A204.1 (cell line): ENCODE data around the gene GPAM.
"Not testable (repeated sequence)": the region's sequence is repeated elsewhere in the genome, so short reads cannot be mapped to it uniquely, and the experiment has no call there.

Source experiments
- FAIRE-seq: peaks from 2 replicates; lab custom pipeline; 2012; peaks lifted over from hg19 to GRCh38; lab: Jason Lieb, UNC

GPAM gene

DNA sequence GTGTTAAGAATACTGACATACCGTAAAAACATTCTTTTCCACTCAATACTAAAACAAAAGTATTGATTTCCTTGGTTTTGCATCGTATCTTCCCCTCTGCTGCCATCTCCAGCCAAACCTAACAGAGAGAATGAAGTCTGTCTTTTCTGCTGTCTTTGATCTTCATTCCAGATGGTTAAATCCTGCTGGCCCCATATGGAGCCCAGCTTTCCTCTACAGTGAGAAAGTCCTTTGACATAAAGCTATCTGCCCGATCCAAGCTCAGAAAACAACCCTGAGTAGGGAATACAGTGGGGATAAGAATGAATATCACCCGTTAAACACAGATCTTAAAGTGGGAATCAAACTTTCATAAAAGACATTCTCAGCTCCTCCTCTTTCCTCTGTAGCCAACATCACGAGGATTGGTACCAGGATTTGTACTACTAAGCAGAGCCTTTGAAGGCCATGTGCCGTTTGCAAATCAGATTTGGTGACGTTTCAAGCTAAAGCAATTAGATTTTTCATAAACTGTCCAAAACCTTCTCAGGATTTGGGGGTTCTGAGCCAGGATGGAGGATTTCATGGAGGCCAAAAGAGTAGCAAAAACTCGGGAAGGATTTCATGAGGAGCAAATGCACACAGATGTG is 30.8 kb upstream of the GPAM start:
- FAIRE-seq: no peak

DNA sequence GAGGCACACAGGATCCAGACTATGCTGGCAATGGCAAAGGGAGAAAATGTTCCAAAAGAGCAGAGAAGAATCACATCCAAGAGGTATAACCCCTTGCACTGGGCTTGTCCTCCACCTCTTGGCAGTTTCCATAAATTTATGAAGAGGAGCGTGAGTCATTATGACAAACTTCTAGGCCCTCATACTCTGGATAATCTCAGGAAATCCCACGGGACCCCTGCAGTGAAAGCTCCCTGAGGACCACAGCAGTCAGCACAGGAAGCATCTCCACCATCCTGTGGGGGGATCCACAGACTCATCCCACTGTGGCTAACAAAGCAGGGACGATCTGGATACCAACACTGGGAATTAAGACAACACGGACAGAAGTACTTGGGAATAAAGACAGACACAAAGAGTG is 30.3 kb upstream of the GPAM start:
- FAIRE-seq: no peak

DNA sequence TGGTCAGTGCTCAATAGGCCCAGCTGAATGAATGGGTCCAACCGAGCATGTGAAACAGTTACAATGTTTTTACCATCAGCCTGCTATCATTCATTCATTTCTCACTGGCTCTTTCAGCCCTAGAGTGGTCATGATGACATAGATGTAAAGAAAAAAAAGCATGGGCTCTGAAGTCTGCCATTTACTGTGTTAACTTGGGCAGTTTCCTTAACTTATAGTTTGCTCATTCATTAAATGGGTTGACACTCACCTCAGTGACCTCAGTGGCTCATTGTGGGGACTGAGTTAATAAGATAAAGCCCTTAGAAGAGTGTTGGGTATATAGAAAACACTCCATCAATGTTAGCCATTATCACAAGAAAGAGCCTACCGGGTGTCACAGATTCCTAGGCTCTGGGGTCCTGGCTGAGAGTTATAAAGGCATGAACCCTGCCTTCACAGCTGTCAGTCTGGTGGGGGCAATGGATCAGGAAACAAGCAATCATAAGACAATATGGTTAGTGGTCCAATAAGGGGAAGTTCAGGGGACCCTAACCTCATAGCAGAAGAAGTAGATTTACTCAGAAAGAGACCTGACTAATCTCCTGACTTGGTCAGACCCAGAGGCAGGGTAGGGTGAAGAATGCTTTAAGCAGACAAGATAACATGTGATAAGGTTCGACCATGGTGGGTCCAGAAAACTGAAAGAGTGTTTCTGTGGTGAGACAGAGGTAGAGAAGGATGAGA is 29.7 kb upstream of the GPAM start:
- FAIRE-seq: no peak

DNA sequence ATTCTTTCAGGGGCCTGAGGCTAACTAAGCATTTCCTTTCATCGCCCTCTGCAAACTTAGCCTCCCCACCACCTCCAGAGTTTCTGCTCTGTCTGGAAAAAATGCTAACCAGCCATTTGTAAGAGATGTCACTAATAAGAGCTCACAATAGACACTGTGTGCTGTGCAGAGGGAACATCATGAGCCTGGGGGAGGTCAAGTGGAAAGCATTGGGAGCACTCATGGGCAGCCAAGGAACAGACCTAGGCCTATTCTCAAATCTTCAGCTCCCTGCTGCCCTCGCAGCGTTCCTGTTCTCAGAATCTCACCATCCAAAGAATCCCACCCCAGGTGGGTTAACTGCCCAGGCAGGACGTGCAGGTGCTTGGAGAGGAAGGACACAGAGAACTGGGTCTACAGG is 27.1 kb upstream of the GPAM start:
- FAIRE-seq: no peak

DNA sequence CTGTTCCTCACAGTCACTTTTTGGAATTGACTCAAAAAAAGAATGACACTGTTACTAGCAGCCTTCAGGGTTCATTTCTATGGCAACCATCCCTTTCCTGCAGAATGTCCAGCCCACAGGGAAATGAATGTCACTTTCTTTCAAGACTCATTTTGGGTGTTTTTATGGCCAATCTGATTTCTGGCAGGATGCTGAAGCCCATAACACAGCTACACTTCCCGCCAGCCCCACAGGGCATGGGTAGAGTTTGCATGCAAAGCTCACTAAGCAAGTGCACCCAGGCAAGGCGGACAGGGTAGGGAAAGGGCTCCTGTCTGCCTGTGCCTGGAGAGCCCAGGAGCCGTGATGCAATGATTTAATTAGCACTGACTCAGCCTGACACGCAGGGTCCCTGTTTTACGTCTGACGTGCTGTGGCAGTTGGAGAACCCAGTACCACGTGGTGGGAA is 26.1 kb upstream of the GPAM start:
- no peak for FAIRE-seq

DNA sequence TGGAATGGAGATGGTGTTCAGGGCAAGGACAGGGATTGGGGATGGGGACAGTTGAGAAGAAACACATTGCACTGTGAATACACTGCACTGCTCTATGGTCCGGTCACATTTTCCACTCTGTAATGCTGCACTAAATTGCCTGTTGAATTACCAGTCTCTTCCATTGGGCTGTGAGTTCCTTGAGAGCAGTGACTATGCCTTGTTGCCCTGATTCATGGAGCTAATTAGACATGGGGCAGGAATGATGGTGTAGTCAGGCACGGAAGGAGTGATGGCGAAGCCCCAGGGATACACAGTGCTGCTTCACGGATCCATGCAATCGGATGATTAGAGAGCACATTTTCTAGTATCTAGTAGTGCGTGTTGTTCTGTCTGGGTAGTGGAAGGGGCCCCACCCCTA is 25.4 kb upstream of the GPAM start:
- FAIRE-seq: no peak

DNA sequence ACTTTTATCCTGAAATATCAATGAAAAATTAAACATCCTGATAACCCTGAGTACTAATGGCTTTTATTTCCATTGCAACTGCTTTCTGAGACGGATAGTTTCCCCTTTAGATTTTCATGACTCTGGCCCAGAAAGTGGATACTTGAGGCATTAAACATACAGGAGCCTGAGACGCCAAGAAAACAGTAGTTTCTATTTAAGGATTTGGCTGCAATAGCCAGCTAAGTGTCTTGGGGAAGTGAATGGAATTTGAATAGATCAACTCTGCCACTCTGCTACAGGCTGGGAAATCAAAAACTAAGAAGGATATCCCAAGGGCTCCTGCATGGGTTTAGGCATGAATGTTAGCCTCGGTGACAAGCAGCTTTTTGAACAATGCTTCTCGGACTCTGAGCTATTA is 24.7 kb upstream of the GPAM start:
- no peak for FAIRE-seq

DNA sequence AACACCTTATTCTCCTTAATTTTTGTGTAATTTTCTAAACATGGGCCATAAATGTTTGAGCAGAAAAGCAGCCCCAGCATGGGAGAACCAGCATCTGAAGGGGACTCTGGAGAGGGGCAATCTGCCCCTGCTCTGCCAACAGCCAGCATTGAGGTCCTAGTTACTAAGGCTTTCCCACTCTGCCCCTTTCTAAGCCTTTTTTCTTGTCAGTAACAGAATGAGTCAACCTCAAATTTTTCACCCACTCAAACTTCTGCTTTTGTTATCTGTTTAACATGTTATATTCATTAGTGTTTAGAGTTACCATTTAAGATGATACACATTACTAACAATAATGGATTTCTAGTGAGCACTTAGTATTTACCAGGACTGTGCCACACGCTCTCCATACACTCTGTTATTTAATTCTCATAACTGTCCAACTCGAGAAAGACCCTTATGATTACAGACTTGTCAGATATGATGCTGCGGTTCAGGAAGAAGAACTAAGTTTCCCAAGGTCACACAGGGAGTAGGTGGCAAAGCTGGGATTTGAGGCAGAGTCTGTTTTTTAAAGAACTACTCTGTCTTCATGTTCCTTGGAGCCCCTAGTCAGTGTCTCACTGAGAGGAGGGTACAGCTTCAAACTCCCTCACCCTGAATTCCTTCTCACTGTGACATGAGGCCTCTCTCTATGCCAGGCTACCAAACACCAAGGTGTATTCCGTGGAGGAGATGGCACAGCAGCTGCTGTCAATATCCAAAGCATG is 19.9 kb upstream of the GPAM start:
- FAIRE-seq: no peak

DNA sequence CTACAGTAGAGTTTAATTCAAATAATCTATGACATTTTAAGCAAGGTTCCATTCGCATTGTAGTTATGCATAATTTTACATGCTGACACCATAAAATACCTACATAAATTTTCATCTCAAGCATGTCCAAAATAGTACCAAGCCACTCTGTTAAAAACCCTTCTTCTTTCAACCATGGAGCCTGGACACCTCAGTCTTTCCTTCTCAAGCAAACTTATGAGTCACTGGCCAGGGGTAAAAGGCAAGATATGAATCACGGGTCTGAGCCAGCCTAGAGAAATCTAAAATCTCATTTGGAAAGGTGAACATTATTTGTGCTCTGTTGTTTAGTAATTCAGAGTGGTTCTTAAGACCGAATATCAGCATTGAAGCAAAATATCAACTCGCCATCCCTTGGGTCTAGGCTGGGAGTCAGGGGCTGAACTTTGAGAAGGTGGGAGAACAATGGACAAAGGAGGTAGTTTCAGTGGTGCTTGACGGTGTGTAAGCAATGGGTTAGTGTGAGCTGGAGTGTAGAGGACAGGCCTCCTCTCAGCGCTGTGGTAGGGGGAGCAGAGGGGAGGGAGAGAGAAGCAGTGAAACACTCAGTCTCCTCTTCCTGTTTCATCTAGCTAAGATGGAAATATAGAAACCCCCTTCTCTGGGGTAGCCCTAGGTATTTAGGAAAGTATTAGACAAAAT is 19.1 kb upstream of the GPAM start:
- FAIRE-seq: no peak

DNA sequence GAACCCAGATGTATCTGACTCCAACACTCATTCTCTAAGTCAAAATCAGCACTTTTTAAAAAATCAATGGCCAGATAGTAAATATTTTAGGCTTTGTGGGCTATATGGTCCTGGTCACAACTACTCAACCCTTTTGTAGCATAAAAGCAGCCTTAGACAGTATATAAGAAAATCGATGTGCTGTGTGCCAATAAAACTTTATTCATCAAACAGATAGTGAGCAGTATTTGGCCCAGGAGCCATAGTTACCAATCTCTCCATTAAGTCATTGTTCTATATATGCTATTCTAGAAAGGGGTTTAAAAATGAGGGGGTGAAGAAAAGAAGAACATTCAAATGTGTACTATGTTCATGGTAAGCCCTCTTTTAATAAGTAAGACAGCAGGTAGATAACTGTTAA is 18.5 kb upstream of the GPAM start:
- FAIRE-seq: no peak

DNA sequence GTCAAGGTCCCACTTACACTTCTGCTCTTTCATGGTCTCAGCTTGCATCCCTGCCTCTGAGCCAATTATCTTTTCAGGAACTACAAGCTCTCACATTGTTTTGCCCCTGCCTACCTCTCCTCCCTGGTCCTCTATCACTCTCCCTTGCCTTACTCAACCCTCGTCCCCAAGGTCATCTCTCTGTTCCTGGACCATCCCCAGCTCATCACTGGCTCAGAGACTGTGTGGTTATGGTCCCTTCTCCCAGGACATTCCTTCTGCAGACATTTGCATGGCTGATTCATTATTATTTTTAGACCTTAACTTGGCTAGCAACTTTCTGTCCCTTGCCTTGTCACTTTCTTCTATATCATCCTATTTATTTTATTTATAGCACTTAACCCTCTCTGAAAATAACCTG is 17.8 kb upstream of the GPAM start:
- no peak for FAIRE-seq

DNA sequence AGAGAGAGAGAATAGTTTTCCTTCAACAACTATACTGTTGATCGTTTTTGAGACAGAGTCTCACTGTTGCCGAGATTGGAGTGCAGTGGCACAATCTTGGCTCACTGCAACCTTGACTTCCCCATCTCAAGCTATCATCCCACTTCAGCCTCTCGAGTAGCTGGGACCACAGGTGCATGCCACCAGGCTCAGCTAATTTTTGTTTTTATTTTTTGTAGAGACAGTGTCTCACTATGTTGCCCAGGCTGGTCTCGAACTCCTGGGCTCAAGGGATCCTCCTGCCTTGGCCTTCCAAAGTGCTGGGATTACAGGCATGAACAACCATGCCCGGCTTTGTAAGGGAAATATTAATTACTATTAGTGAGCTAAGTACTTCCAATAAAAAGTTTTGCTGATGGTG is 16.7 kb upstream of the GPAM start:
- not testable (repeated sequence) for FAIRE-seq

DNA sequence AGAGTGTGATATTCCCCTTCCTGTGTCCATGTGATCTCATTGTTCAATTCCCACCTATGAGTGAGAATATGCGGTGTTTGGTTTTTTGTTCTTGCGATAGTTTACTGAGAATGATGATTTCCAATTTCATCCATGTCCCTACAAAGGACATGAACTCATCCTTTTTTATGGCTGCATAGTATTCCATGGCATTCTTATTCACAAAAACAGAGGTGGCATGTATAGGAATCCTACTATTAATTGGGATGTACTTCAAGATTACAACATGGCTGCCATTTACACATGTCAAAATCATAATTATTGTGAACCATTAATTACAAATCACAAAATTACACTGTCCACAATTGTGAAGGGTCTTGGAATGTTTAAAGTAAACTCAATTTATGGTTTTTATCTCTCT is 14.1 kb upstream of the GPAM start:
- FAIRE-seq: not testable (repeated sequence)

DNA sequence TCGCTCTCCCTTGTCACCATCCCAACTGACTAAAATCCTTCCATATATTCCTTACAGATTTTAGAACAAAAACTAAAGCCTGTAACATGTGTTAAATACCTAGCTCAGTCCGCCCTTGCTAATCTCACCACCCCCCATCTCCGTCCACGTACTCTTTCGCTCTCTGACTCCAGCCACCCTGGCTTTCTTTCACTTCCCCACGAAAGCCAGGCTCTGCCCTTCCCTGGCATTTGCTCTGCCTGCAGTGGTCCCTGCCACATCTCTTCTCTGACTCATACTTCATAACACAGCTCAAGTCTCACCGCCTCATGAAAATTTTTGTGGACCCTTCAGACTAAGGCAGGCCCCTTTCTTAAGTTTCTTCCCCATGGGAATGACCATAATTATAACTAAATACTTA is 11.7 kb upstream of the GPAM start:
- FAIRE-seq: no peak

DNA sequence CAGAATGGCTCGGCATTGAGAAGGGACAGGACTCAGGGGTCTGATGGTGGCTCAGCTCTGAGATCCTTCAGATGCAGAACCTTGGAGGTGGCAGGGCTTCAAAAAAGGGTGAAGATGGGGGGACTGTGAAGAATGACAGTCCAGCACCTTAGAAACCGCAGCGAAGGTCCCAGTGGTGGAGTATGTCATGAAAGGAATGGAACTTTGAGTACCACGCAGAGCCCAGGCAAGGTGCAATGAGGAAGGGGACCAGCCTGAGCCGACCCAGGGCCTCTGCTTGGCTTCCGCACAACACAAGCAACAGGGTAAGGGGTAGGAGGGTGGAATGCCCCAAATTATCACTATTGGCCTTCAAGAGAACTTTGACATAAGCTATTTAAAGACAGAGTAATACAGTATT is 8.2 kb upstream of the GPAM start:
- FAIRE-seq: no peak

DNA sequence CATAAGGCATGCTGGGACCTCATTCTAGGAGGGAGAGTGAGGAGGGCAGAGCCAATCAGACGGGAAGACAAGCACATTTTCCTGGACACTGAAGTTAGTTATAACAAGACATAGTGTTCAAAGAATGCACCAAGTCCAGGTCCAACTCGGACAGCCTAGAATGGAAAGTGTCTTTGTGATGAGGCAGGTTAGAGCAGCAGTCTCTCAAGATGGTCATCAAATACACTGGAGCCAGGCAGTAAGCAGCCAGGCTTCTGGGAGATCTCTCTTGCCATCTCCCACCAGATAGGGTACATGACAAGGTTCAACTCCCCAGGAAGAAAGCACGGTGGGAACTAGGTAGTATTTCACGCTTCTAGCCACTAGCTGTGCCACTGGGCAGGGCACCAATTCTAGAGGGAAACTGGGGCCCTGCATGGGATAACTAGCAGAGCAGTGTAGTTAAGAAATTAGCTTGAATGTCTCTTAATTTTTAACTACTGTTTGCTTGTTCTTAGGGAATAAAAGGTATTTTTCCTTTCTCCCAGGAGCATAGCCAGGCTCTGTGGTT is 7.6 kb upstream of the GPAM start:
- no peak for FAIRE-seq

DNA sequence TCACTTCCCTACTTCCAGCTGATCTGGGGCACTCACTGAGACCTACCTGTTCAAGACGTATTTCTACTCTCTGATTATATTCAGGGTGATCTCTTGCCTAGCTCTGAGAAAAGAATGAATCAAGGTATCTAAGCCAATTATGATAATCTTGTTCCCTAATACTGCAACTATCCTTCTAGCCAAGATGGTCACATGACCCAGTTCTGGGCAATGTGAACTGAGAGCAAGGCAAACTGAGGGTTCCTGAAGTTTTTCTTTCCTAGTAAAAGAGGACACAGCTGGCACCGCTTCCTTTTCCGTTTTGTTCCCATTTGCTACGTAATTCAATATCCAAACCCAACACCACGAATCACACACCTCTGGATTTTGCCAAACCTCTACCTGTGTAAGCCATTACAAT is 5.9 kb upstream of the GPAM start:
- FAIRE-seq: no peak

DNA sequence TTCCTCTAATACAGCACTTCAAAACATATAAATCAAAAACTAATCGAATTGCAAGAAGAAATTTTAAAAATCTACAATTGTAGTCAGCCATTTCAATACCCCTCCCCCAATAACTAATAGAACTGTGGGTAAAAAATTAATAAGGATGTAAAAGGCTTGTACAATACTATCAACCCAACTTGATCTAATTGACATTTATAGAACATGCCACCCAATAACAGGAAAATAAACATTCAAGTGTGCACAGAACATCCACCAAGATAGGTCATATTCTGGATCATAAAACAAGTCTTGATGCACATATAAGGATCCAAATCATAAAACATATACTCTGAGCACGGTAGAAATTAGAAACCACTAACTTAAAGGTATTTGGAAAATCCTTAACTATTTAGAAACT is 4.0 kb upstream of the GPAM start:
- FAIRE-seq: no peak

DNA sequence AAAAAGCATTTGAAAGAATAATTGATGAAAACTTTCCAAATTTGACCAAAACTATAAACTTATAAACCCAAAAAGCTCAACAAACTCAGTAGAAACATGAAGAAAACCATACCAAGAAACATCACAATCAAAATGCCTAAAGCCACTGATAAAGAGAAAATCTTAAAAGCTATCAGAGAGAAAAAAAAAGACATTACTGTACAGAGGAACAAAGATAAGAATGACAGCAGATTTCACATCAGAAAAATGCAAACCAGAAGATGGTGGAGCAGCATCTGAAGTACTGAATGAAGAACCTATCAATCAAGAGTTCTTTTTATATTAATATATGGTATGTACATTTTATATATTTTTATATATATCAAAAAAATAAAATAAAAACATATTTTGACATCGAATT is 2.4 kb upstream of the GPAM start:
- FAIRE-seq: no peak

DNA sequence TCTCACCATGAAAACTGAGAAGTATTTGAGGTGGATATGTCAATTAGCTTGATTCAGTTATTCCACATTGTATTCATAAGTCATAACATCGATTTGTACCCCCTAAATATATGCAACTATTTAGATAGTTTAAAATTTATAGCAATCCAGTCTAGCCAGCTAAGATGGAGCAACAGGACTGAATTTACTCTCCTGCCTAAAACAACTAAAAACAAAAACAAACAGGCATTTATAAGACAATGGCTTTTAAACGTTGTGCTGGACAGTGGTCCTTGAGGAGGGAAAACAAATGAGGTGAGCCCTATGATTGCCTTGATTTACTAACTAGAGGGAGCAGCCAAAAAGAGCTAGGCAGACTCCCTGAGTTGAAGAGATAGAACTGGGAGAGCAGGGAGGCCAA is 814 bp upstream of the GPAM start:
- FAIRE-seq: no peak

DNA sequence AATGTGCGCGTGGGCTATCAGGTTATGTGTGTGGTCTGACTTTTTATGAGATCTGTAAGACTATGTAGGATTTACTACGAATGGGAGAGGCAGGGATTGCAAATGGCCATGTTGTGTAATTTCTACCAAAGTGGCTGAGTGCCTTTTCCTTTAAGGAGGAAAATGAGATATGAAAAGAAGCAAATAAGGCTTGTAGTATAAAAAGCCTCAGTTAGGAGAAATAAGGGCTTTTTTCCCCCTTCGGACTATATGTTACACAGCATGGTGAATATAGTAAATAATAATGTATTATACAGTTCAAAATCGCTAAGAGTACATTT is 447 bp upstream of the GPAM start:
- FAIRE-seq: no peak

DNA sequence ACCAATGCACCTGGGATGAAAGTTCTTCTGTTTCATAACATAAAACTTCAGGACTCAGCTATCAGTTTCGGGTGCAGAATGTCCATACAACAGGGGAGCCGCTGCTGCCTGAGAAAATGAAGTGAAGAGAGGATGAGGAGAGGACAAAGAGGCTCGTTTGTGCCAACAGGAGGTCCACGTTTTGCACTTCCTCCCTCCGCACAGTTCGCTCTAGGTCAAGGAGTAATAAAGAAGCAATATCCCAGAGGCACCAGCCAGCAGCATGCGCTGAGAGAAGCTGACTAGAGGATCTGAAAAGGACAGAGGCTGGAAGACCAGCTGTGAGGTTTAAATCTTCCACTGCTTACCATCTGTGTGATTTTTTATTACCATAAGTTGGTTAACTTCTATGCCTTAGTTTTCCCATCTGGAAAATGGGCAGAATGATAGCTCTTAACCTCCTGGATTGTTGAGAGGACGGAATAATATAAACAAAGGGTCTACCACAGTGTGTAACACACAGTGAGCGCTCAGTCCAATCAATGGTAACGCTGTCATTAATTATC is 709 bp downstream of the GPAM start:
- no peak for FAIRE-seq

DNA sequence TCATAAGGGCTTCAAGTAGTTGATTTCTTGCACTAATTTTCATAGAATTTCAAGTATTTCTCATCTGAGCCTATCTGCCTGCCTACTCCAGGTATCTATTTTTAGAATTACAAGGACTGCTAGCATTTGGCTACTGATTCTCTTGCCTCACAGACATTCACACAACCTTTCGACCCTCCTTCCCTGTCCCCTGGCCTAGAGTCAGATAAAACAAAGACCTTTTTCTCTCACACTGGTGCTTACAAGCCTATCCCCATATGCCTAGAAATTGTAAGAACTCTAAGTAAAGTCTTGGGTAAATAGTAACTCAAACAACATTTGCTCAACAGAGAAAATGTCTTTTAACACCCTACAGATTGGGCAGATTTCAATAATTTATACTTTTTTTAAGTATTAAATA is 6.3 kb downstream of the GPAM start:
- FAIRE-seq: no peak
